Measurements from ENCODE around the gene SNRPA.

DNA sequence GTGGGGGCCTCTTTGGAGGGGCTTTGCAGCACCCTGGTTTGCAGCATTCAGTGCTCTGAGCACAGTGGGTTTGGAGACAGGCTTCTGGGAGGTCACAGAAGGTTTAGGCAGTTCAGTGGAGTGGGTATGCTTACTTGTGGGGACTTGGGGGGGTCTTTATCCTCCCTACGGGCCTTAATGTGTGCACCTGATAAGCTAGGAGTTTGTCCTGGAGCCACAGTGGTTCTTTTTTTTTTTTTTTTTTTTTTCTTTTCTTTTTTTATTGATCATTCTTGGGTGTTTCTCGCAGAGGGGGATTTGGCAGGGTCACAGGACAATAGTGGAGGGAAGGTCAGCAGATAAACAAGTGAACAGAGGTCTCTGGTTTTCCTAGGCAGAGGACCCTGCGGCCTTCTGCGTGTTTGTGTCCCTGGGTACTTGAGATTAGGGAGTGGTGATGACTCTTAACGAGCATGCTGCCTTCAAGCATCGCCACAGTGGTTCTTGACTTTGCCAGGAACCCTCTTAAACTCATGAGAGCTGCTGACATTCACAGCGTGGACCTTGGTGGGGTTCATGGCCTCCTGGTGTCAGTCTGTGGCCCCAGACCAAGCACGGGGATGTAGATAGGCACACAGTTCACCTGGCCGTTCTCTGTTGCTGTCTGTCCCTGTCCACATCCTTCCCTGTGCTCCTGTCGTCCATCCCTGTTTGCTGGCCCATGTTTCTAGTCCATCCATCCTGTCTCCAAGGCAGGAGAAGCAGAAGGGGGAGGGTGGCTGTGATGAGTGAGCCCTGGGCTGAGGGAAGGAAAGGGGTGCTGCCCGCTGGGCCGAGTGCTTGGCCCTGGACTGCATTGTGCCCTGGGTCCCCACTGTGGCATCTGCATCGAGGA lies 50.7 kb downstream of the SNRPA start:
- TF ChIP-seq EP300 (IDR thresholded peaks at IDR 0.05) (no peak), POLR2A (IDR thresholded peaks at IDR 0.05; ENCODE audit: low read depth) (no peak), POLR2AphosphoS5 (IDR thresholded peaks at IDR 0.05) (no peak)
- TF ChIP-seq, protein P1, sequence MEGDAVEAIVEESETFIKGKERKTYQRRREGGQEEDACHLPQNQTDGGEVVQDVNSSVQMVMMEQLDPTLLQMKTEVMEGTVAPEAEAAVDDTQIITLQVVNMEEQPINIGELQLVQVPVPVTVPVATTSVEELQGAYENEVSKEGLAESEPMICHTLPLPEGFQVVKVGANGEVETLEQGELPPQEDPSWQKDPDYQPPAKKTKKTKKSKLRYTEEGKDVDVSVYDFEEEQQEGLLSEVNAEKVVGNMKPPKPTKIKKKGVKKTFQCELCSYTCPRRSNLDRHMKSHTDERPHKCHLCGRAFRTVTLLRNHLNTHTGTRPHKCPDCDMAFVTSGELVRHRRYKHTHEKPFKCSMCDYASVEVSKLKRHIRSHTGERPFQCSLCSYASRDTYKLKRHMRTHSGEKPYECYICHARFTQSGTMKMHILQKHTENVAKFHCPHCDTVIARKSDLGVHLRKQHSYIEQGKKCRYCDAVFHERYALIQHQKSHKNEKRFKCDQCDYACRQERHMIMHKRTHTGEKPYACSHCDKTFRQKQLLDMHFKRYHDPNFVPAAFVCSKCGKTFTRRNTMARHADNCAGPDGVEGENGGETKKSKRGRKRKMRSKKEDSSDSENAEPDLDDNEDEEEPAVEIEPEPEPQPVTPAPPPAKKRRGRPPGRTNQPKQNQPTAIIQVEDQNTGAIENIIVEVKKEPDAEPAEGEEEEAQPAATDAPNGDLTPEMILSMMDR (IDR thresholded peaks at IDR 0.05), result no peak

Measured in esophagus muscularis mucosa (tissue), 4 donors.